ENCODE data around the gene LBP.

DNA sequence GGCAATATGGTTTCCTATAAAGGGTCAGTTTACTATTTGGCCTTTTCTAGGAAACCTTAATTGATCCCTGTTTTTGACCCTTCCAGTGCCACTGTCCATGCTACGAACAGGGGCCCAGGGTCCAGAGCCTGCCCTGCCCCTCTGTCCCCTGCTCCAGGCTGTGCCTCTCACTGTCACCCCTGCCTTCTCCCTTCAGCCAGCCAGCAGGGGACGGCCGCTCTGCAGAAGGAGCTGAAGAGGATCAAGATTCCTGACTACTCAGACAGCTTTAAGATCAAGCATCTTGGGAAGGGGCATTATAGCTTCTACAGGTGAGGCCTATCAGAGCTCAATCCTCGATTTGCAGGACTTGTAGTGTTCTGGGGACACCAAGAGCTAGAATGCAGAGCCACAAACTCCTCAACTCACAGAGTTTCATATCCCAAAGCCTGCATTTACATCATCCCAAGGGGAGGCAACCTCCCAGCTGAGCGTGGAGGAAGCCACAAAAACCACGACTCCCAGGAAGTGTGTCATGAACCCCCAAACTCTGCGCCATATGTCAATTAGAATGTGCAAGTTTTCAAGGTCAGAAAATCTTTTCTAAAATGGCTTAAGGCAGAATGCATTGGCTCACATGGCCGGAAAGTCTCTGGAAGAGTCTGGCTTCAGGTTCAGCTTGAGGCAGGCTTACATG lies 38.8 kb upstream of the LBP start:
- TF ChIP-seq GATA2 (IDR thresholded peaks at IDR 0.05; ENCODE audit: low read depth, low read length) (no peak), GATA3 (IDR thresholded peaks at IDR 0.05; ENCODE audit: low read depth, low read length) (no peak)
